ENCODE data around the gene C5AR2.
"Not testable (repeated sequence)": the region's sequence is repeated elsewhere in the genome, so short reads cannot be mapped to it uniquely, and the experiment has no call there.

Gene C5AR2

DNA sequence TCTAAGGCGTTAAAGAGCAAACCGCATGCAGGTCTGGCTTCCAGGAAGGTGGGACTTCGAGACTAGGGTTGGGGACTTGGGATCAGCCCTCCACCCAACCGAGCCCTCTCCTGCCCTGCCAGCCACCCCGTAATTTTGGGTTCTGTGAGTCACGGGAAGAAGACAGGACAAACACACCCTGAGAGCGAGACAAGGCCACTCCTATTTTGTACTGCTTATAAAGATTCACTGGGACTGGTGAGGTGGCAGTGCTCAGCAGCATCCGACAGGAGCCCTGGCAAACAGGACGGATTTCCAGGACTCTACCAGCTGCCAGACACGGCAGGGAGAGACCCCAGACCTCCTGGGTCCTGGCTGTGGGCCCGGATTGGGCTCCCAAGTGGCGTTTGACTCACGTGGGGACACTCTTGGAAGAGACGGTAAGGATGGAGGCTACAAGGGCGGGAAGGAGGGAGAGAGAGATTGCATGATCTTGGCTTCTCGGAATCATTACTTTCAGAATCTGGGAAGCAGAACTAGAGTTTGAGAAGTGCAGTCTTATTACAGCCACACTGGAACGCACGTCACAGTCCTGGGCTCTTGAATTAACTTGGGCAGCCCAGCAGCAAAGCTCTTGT lies at the start of gene C5AR2:
Gene C5AR2, plus strand, starts transcription at position 245 of the 617 bp plus-strand sequence. CDS start 8,625 bp downstream, outside the sequence.
- no peak for DNase-seq

DNA sequence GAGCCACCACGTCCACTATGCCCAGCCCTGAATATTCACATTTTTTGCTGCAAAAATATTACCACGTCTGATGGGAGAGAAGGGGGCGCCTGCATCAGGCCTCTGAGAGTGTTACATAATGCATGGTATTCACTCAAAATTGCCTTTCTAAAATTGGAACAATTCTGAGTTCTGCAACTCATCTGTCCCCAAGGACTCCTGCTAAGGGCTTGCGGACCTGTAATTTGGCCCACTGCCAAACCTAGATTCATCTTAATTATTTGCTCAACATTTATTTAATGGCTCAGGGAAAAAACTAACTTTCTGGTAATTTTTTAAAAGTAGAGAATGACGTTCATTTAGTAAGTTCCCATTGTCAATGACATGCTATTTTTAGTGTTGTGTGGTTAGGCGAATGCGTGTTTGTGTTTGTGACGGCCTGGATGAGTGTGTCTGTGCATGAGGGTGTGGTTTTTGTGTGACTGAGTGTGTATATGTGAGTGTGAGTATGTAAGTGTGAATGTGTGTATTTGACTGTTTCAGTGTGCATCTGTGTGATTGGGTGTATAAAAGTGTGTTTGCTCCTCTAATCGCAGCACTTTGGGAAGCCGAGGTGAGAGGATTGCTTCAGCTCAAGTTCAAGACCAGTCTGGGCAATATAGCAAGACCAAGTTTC lies 48.4 kb upstream of the C5AR2 start:
- DNase-seq = no peak

DNA sequence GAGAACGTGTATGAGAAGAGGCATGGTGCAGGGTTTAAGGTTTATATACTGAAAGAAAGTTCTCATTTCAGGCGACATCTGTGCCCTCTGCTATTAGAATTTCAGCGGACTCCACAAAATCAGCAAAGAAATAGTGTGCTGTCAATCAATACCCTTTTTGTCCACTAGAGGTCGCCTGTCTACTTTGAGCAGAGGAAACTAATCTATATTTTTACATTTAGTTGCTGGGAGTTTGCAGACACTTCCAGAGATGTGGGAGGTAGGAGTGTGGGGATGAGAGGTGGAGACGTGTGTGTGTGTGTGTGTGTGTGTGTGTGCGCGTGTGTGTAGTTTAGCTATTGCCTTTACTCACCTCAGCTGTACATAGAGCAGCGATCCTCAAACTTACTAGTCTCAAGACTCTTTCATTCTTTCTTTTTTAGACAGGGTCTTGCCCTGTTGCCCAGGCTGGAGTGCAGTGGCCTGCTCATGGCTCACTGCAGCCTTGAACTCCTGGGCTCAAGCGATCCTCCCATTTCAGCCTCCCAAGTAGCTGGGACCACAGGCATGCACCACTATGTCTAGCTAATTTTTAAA lies 47.6 kb upstream of the C5AR2 start:
- no peak for DNase-seq

DNA sequence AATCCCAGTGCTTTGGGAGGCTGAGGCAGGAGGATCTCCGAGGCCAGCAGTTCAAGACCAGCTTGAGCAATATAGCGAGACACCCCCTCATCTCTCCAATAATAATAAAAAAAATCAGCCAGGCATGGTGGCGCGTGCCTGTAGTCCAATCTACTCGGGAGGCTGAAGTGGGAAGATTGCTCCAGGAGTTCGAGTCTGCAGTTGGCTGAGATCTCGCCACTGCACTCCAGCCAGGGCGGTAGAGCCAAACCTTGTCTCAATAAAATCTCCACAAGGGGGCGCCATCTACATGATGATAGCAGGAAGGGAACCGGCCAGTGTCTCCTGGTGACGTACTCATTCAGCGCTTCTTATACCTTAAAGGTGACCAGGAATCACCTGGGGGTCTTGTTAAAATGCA lies 35.9 kb upstream of the C5AR2 start:
- no peak for DNase-seq

- not testable (repeated sequence) for DNase-seq
These were observed 31.1 kb upstream of the C5AR2 start for GRCh38 chr19:47300867-47301266.

DNA sequence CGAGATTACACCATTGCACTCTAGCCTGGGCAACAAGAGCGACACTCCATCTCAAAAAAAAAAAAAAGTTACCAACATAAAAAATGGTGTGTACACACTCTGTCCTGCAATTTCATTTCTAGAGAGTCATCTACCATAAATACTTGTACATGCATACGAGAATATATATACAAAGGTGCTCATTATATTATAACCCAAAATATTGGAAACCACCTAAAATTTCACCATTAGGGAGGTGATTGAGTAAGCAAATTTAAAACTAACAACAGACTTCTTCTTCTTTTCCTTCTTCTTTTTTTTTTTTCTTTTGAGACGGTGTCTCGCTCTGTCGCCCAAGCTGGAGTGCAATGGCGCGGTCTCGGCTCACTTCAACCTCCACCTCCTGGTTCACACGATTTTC lies 29.7 kb upstream of the C5AR2 start:
- no peak for DNase-seq

DNA sequence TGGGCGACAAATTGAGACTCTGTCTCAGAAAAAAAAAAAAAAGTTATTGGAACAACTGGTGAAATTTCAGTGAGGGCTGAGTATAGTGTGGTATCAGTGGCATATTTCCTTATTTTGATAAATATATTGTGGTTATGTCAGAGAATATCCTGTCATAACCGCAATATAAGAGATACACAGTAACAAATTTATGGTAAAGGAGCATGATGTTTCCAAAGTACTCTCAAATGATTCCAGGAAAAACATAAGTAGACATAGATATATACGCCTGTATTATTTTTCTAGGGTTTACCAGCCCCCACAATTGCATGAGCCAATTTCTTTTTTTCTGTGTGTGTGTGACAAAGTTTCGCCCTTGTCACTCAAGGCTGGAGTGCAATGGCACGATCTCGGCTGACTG lies 28.0 kb upstream of the C5AR2 start:
- DNase-seq = no peak

DNA sequence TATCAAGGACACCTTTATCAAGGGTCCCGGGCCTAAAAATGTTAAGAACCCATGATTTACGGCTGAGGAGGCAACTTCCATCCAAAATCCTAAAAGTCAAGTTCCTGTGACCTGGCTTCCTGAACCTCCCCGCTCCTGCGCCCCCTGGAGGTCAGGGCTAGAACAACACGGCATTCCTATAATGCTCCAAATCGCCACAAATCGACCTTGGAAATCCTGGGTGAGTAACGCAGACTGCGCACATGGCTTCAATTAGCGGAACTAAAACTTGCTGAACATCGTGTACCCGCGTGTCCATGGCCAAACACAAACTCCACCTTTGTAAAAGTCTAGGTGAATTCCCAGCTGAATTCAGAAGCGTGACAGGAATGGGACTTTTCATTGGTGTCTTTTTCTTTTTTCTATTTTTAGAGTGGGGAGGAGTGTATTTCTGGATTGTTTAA lies 26.6 kb upstream of the C5AR2 start:
- no peak for DNase-seq

DNA sequence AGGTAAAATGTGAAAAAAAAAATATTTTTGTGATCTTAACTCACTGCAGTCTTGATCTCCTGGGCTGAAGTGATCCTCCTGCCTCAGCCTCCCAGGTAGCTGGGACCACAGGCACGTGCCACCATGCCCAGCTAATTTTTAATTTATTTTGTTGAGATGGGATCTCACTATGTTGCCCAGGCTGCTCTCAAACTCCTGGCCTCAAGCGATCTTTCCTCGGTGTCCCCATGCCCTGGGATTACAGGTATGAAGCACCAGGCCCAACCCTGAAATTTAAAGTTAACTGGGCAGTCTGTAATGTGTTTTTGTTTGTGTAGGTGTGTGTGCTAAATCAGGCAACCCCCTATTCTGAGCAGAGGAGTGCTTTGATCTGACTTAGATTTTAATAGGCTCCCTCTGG lies 25.7 kb upstream of the C5AR2 start:
- no peak for DNase-seq

GRCh38 chr19:47309038-47309437 lies 22.9 kb upstream of the C5AR2 start:
- DNase-seq = no peak

- DNase-seq = no peak
These were observed 22.4 kb upstream of the C5AR2 start, which contains the start of gene C5AR1 for GRCh38 chr19:47309608-47310007. TSS of gene C5AR1 (plus strand) at chr19:47309861. CDS start at chr19:47309896, 35 bp downstream.

DNA sequence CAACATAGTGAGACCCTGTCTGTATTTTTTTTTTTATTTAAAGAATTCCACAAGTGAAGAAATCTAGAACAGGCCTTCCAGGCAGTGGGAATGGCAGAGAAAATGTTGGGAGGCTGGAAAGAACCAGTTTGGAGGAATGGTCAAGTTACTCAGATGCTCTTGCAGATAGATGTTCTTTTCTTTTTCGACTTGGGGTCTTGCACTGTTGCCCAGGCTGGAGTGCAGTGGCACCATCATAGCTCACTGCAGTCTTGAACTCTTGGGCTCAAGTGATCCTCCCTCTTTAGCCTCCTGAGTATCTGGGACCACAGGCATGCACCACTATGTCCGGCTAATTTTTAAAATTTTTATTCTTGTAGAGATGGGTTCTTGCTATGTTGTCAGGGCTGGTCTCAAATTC lies 21.7 kb upstream of the C5AR2 start:
- no peak for DNase-seq

DNA sequence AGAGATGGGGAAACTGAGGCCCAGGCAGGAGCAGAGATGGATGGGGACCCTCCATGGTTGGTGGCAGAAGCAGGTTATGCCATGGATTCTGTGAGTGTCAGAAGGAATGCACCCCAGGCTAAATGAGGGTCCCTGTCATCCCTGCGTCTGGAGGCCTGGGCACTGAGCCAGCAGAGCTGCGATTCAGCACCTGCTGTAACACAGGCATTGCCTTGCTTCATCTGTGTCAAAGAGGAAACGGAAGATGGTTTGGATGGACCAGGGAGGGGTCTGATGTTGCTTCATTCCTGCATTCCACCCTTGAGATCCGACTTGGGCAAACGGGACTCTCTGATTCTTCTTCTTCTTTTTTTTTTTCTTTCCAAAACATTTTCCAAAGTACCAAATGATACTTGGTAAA lies 21.2 kb upstream of the C5AR2 start:
- no peak for DNase-seq

- DNase-seq = no peak
These were observed 19.5 kb upstream of the C5AR2 start for GRCh38 chr19:47312366-47313006.

DNA sequence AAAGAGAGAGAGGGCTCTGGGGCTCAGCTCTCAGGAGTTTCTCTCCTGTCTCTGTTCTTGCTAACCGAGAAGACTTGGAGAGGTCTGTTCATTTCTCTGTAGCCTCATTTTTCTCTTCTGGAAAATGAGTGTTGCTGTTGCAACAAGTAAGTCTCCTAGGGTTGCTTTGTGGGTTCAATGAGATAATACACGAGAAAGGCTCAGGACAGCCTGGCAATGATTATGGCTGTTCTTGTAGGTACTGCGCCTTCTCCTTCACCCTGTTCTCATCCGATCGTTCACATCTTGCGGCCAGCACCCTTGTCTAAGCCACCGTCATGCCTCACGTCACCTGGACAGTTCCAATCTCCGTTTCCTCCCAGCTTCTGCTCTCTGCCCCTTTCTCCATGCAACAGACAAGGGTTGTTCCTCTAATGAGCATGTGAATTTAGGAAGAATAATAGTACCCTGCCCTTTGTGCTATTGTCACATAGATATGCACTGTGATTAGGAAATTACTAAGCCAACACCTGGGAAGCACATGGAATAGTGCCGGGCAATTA lies 18.1 kb upstream of the C5AR2 start:
- no peak for DNase-seq

DNA sequence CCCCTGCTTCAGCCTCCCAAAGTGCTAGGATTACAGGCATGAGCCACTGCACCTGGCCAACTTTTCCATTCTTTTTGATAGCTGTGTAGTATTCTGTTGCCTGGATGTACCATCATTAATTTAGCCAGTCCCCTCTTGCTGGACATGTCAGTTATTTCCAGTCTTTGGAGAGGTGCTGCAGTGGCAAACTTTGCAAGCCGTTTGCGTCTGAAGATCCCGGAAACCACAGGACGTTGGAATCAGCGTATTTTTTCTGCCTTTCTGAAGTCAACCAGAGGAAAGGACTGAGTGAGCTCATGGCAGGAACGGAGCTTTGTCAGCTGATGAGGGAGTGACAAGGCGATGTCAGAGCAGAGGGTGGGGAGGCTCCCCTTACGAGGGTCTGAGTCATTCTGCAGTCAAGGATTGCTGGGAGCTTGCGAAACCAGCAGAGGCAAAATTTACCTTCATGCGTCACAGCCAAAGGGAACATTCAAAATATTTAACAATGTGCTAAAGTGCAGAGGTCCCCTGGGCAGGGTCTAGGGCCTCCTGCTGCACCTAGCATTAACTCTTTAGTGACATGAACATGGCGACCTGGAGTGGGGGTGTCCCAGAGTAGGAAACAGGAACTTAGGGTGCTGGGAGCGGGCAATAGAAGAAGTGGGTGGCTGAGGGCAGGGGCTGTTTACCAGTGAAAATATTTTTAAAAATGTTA lies 16.7 kb upstream of the C5AR2 start:
- DNase-seq = peak; percentile 44

DNA sequence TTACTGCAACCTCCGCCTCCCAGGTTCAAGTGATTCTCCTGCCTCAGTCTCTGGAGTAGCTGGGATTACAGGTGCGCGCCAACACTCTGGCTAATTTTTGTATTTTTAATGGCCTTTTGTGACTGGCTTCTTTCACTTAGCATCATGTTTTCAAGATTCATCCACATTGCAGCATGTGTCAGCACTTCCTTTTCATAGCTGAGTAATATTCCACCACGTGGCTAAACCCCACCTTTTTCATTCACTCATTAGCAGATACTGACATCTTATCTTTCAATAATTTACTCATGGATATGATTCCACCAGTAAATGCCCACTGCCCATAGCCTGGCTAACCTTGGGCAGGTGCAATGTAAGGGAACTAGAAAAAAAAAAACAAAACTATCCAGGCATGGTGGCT lies 15.5 kb upstream of the C5AR2 start:
- DNase-seq = no peak

DNA sequence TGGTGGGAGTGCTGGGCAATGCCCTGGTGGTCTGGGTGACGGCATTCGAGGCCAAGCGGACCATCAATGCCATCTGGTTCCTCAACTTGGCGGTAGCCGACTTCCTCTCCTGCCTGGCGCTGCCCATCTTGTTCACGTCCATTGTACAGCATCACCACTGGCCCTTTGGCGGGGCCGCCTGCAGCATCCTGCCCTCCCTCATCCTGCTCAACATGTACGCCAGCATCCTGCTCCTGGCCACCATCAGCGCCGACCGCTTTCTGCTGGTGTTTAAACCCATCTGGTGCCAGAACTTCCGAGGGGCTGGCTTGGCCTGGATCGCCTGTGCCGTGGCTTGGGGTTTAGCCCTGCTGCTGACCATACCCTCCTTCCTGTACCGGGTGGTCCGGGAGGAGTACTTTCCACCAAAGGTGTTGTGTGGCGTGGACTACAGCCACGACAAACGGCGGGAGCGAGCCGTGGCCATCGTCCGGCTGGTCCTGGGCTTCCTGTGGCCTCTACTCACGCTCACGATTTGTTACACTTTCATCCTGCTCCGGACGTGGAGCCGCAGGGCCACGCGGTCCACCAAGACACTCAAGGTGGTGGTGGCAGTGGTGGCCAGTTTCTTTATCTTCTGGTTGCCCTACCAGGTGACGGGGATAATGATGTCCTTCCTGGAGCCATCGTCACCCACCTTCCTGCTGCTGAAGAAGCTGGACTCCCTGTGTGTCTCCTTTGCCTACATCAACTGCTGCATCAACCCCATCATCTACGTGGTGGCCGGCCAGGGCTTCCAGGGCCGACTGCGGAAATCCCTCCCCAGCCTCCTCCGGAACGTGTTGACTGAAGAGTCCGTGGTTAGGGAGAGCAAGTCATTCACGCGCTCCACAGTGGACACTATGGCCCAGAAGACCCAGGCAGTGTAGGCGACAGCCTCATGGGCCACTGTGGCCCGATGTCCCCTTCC lies 11.8 kb upstream of the C5AR2 start:
- no peak for DNase-seq

- no peak for DNase-seq
These were observed 10.3 kb upstream of the C5AR2 start for GRCh38 chr19:47321630-47322029.

DNA sequence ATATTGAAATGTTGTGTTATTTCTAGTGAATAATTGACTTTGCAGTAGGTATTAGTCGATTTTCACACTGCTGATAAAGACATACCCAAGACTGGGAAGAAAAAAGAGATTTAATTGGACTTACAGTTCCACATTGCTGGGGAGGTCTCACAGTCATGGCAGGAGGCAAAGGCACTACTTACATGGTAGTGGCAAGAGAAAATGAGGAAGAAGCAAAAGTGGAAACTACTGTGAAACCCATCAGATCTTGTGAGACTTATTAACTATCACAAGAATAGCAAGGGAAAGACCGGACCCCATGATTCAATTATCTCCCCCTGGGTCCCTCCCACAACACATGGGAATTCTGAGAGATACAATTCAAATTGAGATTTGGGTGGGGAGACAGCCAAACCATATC lies 9.9 kb upstream of the C5AR2 start:
- DNase-seq = no peak

DNA sequence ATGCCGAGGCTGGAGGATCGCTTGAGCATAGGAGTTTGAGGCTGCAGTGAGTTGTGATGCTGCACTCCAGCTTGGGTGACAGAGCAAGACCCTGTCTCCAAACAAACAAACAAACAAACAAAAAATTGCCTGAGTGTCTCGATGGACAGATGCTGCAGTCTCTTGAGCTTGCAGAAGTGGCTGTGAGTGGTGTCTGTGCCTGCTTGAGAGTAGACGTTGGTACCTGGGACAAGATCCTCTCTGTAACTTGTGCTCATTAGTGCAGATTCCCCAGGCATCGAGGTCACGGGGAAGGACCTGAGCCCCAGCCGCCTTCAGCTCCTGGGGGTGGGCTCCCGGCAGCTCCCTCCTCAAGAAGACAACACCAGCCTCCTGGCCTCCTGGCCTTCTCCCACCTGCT lies 8.6 kb upstream of the C5AR2 start:
- no peak for DNase-seq

DNA sequence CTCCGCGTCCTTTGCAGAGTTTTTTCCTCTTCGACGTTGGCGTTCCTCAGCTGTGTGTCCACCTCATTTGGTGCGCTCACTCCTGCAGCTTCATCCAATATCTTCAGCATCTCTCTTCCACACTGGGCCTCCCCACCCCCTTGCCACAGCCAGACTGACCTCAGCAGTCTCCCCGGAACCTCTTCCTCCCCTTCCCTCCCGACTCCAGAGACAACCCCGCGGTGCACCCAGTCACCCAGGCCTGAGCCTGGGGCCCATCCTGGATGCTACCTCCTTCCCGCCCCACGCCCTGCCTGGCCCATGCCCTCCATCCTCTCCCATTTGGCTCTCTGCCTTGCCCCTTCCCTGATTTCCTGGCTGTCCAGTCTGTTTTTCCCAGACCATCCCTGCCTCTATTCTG lies 8.1 kb upstream of the C5AR2 start:
- DNase-seq = no peak

Data from 8988T (cell line).